Stimulated activated CD8-positive, alpha-beta memory T cell treated with anti-CD3 and anti-CD28 coated beads, Interleukin-4, amount 100 ng/mL, for 48 hours (primary cell): ENCODE data around the gene GCHFR.

Experiments used
- DNase-seq: peaks from one replicate; pipeline ENCODE4 v3.0.0-alpha.2; 2020

The GCHFR gene

GRCh38 chr15:40754883-40755811 is 8.7 kb upstream of the GCHFR start, which contains the start of gene RMDN3:
Gene RMDN3, minus strand, starts transcription at chr15:40755254. Its CDS starts 471 bp downstream, at chr15:40754783.
- peak; percentile 96 for DNase-seq

- no peak for DNase-seq
Observed at GRCh38 chr15:40755812-40756208, 8.1 kb upstream of the GCHFR start.

- DNase-seq: no peak
Observed at GRCh38 chr15:40756938-40757337, 6.9 kb upstream of the GCHFR start.

- DNase-seq: no peak
Observed at GRCh38 chr15:40759961-40760360, 3.9 kb upstream of the GCHFR start.

- peak; percentile 66 for DNase-seq
Observed at GRCh38 chr15:40762919-40763800, 708 bp upstream of the GCHFR start.

- no peak for DNase-seq
Observed at GRCh38 chr15:40764629-40765103, 798 bp downstream of the GCHFR start.

GRCh38 chr15:40766194-40766815 is 2.4 kb downstream of the GCHFR start:
- DNase-seq: no peak

- no peak for DNase-seq
Observed at GRCh38 chr15:40766906-40767837, 3.3 kb downstream of the GCHFR start.

- no peak for DNase-seq
Observed at GRCh38 chr15:40767838-40768500, 4.1 kb downstream of the GCHFR start.

- no peak for DNase-seq
Observed at GRCh38 chr15:40768521-40769273, 4.8 kb downstream of the GCHFR start.

GRCh38 chr15:40769274-40770146 is 5.6 kb downstream of the GCHFR start, which contains the start of gene C15orf62:
Gene C15orf62, plus strand, starts transcription at chr15:40769980. Its CDS starts 516 bp downstream, at chr15:40770496.
- peak; percentile 77 for DNase-seq

GRCh38 chr15:40770147-40770721 is 6.4 kb downstream of the GCHFR start:
- DNase-seq: no peak

- no peak for DNase-seq
Observed at GRCh38 chr15:40771242-40771641, 7.4 kb downstream of the GCHFR start.

GRCh38 chr15:40772014-40772413 is 8.1 kb downstream of the GCHFR start:
- no peak for DNase-seq

- no peak for DNase-seq
Observed at GRCh38 chr15:40773496-40773895, 9.6 kb downstream of the GCHFR start.

- no peak for DNase-seq
Observed at GRCh38 chr15:40773902-40774301, 10.0 kb downstream of the GCHFR start.

GRCh38 chr15:40775007-40775406 is 11.1 kb downstream of the GCHFR start:
- DNase-seq: no peak

GRCh38 chr15:40775740-40776536 is 12.1 kb downstream of the GCHFR start:
- DNase-seq: no peak
